Measurements from ENCODE around the gene TAP1. TPM values are rescaled to one million over a fixed set of nuclear protein-coding genes. Genes with fewer than 3 reads are reported as not detected.
"Not testable (repeated sequence)": the region's sequence is repeated elsewhere in the genome, so short reads cannot be mapped to it uniquely, and the experiment has no call there.

The TAP1 gene
- total RNA-seq, 1 donor = 67.2 TPM

- no peaks in the 10 kb centered on the region for H3K9me3 ChIP-seq (ENCODE audit: low read depth, low read length)
- H3K4me1 ChIP-seq (ENCODE audit: insufficient read depth, low read length) = no peaks in the 10 kb centered on the region
Observed at GRCh38 chr6:32809171-32809570, 44.3 kb downstream of the TAP1 start.

GRCh38 chr6:32807020-32807580 lies 46.4 kb downstream of the TAP1 start:
- Histone ChIP-seq H3K27me3 (ENCODE audit: insufficient read depth, low read length) (peaks cover 12% of the 10 kb centered on the region), H3K4me3 (ENCODE audit: low read length) (no peak overlapping the region), H3K9me3 (ENCODE audit: low read depth, low read length) (no peaks in the 10 kb centered on the region), H3K4me1 (ENCODE audit: insufficient read depth, low read length) (no peaks in the 10 kb centered on the region)

More at GRCh38 chr6:32809171-32809570, 44.3 kb downstream of the TAP1 start:
- peaks cover 7% of the 10 kb centered on the region for H3K27me3 ChIP-seq (ENCODE audit: insufficient read depth, low read length)
- no peak overlapping the region for H3K4me3 ChIP-seq (ENCODE audit: low read length)

- H3K4me3 ChIP-seq (ENCODE audit: low read length); H3K4me1 ChIP-seq (ENCODE audit: insufficient read depth, low read length); H3K9me3 ChIP-seq (ENCODE audit: low read depth, low read length): not testable (repeated sequence)
- peaks cover 16% of the 10 kb centered on the region for H3K27me3 ChIP-seq (ENCODE audit: insufficient read depth, low read length)
Observed at GRCh38 chr6:32805404-32805803, 48.1 kb downstream of the TAP1 start.

GRCh38 chr6:32803416-32803815 lies 50.1 kb downstream of the TAP1 start:
- no peaks in the 10 kb centered on the region for H3K9me3 ChIP-seq (ENCODE audit: low read depth, low read length)
- peaks cover 16% of the 10 kb centered on the region for H3K27me3 ChIP-seq (ENCODE audit: insufficient read depth, low read length)
- H3K4me1 ChIP-seq (ENCODE audit: insufficient read depth, low read length) = no peaks in the 10 kb centered on the region
- H3K4me3 ChIP-seq (ENCODE audit: low read length) = no peak overlapping the region

- Histone ChIP-seq H3K4me1 (ENCODE audit: insufficient read depth, low read length) (peaks cover 27% of the 10 kb centered on the region), H3K4me3 (ENCODE audit: low read length) (no peak overlapping the region), H3K27me3 (ENCODE audit: insufficient read depth, low read length) (peaks cover 14% of the 10 kb centered on the region), H3K9me3 (ENCODE audit: low read depth, low read length) (no peaks in the 10 kb centered on the region)
Observed at GRCh38 chr6:32799740-32800139, 53.8 kb downstream of the TAP1 start.

GRCh38 chr6:32799168-32799567 lies 54.3 kb downstream of the TAP1 start:
- Histone ChIP-seq H3K9me3 (ENCODE audit: low read depth, low read length) (no peaks in the 10 kb centered on the region), H3K4me3 (ENCODE audit: low read length) (no peak overlapping the region), H3K4me1 (ENCODE audit: insufficient read depth, low read length) (peaks cover 32% of the 10 kb centered on the region), H3K27me3 (ENCODE audit: insufficient read depth, low read length) (peaks cover 9% of the 10 kb centered on the region)

GRCh38 chr6:32796848-32797776 lies 56.4 kb downstream of the TAP1 start:
- no peak overlapping the region for H3K4me3 ChIP-seq (ENCODE audit: low read length)
- no peaks in the 10 kb centered on the region for H3K9me3 ChIP-seq (ENCODE audit: low read depth, low read length)
- H3K27me3 ChIP-seq (ENCODE audit: insufficient read depth, low read length) = peaks cover 5% of the 10 kb centered on the region
- H3K4me1 ChIP-seq (ENCODE audit: insufficient read depth, low read length) = peaks cover 38% of the 10 kb centered on the region

Other genes starting within 250 kb of the TAP1 start
- 12.5 TPM for gene HLA-DQA1, start 216.3 kb downstream of the TAP1 start, total RNA-seq
- gene HLA-DQB1, start 187.0 kb downstream of the TAP1 start, total RNA-seq = 1.4 TPM
- gene HLA-DQA2, start 112.3 kb downstream of the TAP1 start, total RNA-seq = 4.7 TPM
- 1.0 TPM for gene HLA-DQB2, start 90.2 kb downstream of the TAP1 start, total RNA-seq
- gene HLA-DOB, start 36.7 kb downstream of the TAP1 start, total RNA-seq = 6.6 TPM
- gene TAP2, start 15.0 kb downstream of the TAP1 start, total RNA-seq = 45.0 TPM
- gene PSMB8, start 9.7 kb downstream of the TAP1 start, total RNA-seq = 81.4 TPM
- 18.7 TPM for gene PSMB9, start 488 bp upstream of the TAP1 start, total RNA-seq
- 67.8 TPM for gene HLA-DMB, start 87.3 kb upstream of the TAP1 start, total RNA-seq
- gene HLA-DMA, start 99.4 kb upstream of the TAP1 start, total RNA-seq = 89.0 TPM
- gene BRD2, start 114.9 kb upstream of the TAP1 start, total RNA-seq = 193 TPM
- 16.2 TPM for gene HLA-DOA, start 155.9 kb upstream of the TAP1 start, total RNA-seq
- gene HLA-DPA1, start 219.9 kb upstream of the TAP1 start, total RNA-seq = 271 TPM
- 166 TPM for gene HLA-DPB1, start 222.3 kb upstream of the TAP1 start, total RNA-seq